Fibroblast of skin of left quadriceps (primary cell): Measurements from ENCODE around the gene ERGIC2.
"Not testable (repeated sequence)": the region's sequence is repeated elsewhere in the genome, so short reads cannot be mapped to it uniquely, and the experiment has no call there.

Experiments used
- DNase-seq, 2 experiments: peaks; one replicate each; pipeline ENCODE4 v3.0.0-alpha.2; 2013; ENCODE audit warnings: low read depth in 2 of 2

The ERGIC2 gene, protein sequence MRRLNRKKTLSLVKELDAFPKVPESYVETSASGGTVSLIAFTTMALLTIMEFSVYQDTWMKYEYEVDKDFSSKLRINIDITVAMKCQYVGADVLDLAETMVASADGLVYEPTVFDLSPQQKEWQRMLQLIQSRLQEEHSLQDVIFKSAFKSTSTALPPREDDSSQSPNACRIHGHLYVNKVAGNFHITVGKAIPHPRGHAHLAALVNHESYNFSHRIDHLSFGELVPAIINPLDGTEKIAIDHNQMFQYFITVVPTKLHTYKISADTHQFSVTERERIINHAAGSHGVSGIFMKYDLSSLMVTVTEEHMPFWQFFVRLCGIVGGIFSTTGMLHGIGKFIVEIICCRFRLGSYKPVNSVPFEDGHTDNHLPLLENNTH

DNA sequence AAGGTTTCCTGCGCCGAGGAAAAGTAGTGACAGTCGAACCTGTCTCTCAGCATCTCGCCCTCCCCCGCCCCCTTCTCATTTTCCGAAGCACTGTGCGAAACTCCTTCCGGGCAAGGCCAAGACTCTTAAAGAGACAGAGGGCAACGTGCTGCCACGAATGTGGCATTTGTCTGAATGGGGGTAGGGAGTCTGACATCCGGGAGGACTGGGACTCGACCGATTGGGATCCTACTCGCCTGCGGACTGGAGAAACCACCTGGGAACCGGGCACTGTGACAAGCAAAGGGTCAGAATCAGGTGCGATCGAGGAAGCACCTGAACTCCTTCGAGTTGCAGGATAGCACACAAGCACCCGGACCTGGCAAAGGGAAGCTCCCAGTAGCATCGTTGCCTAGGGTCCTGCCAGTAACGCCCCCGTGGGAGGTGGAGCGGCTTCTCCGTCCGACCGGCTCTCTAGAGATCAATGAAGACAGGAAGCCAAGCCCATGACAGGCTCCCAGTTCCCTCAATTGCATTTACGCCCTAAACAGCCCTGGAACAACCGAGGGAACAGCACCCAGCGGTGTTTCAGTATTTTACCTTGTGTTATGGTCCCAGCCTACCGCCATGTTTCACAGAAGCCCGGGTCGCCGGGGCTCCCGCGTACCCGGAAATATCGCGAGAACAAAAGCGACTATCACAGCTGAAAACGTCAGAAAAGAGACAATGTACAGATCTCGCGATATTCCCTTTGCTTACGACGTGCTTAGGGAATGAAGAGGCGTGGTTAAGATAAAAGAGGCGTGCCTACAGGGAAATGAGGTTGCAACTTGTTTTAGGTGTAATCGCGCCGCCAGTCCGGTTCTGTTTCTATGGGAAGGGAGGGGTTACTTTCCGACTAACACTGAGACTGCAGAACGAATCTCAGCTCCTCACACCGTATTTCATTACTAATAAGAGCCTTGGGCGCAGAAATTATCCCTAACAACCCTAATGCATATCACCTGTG is at the start of gene ERGIC2:
ERGIC2 (minus strand) TSS at position 637 of the 988 bp plus-strand sequence. CDS start 9,539 bp downstream, outside the sequence.
- DNase-seq: peak; percentile 98

DNA sequence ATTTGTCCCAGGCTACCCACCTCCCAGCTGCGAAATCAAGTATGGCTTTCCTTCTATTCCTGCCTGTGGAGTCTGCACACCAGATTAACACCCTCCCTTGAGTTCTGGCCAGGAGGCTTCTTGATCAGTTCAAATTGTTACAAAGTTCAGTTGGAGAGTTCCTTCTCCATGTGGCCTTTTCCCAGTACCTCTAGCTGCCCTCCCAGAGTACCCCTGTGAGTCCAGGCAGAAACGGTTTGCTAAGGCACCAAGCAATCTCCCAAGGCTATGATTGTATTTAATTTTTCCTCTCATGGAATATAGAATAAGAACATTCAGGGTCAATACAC is 49.7 kb upstream of the ERGIC2 start:
- no peak for DNase-seq

DNA sequence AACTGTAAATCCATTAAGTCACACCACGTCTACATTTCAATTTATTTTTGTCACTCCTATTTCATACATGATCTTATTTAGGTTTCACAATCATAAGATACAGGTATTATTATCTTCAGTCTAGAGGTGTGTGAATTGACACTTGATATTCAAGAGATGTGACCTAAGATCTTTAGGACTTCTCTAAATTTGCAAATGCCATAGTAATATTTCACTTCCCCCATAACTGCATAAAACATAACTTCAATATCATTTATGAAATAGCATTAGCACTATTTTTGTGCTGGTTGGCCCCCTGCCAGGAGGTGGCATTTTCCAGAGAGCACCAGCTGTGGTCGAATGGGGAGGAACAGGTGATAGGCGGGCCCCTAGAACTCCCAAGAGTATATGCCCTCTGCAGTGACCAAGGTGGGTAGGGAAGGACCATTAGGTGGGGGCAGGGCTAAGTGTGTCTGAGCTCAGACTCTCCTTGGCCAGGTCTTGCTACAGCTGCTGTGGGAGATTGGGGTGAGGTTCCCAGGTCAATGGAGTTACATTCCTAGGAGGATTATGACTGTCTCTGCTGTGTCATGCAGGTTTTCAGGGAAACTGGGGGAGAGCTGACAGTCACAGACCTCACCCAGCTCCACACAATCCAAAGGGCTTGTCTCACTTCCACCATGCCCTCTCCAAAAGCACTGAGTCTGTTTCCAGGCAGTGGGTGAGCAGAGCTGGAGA is 49.2 kb upstream of the ERGIC2 start:
- no peak for DNase-seq

DNA sequence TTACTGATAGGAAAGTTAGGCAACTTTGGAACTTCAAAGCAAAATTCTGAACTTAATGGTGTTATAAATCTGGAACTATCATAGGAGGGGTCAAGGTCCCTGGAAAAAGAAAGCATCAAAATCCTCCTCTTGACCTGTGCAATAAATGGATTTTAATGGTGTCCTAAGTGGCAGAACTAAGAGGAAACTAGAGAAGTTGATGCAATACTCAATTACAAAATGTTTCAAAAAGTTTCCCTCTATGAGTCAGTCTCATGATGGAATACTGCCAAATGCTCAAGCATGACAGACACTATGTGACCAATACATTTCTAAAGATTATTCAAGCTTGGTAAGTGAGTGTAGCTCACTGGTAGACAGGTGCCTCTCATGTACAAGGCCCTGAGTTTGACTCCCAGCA is 47.7 kb upstream of the ERGIC2 start:
- peak; percentile 18 to 26 for DNase-seq

DNA sequence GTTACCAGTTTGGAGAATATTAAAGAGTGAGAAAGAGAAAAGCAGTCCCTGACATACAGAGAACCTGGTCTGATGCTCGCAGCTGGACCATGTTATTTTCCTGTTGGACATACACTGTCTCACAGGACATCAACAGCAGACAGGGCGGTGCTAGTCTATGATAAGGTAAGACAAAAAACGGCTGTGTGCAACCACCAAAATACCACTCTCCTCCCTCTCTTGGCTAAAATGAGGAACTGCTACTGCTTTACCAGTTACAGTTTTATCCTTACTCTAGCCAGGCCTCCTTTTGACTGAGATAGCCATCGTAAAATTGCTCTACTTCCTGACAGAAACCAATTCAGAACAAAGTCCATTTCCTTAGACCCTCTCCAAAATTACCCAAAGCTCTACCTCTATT is 47.0 kb upstream of the ERGIC2 start:
- DNase-seq: no peak

DNA sequence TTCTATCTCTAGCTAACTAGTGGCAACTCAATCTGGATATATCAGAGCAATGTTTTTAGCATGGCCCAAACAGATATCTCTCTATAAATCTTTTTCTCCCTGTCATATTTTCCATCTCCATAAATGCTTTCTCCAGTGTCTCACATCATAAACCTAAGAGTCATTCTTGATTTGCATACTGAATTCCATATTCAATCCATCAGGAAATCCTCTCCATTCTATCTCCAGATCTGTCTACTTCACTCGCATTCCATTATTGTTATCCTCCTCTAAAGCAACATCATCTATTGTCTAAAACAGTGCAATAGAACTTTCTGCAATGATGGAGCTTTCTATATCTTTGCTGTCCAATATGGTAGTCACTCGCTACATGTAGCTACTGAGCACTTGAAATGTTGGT is 45.5 kb upstream of the ERGIC2 start:
- DNase-seq: no peak

DNA sequence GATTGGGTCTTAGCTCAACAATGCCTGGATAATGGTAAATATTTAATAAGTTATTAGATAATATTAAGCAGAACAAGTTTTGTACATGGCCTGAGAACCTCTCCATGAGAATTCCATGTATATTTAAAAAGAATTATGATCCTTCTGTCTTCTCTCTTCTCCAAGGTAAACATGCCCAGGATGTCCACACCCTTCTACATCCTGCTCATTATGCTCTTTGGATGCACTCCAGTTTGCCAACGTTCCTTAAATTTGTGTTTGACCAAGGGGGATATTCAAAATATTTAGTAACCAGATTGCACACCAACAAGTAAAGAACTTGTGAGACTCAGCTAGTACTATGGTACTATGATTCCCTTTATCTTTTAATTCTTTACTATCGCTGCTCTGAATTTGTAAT is 44.8 kb upstream of the ERGIC2 start:
- DNase-seq: no peak

DNA sequence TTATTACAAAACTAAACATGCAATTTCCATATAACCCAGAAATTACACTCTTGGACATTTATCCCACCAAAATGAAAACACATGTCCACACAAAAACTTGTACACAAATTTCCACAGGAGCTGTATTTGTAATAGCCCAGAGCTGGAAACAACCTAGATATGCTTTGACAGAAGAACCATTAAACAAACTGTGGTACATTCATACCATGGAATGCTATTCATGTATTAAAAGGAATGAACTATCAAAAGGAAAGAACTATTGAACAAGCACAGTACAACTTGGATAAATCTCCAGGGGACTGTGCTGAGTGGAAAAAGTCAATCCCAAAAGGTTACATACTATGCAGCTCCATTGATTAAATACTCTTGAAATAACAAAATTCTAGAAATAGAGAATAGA is 35.8 kb upstream of the ERGIC2 start:
- no peak for DNase-seq

DNA sequence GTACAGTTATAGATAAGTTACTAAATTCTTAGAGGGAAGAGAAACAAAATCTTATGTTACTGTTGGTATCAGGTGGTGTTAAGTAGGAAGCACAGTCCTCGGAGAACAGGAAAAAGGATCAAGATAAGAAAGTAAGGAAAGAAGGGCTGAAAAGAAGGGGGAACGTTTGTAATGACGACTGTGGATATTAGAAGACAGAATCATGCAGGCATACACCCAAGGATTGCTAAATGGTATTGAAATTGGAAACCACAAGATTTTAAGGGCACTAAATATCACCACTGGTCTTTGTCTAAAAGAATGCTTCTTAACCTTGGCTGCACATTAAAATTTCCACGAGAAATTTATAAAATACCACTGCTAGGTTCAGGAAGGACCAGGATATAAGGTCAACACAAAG is 34.1 kb upstream of the ERGIC2 start:
- DNase-seq: no peak

DNA sequence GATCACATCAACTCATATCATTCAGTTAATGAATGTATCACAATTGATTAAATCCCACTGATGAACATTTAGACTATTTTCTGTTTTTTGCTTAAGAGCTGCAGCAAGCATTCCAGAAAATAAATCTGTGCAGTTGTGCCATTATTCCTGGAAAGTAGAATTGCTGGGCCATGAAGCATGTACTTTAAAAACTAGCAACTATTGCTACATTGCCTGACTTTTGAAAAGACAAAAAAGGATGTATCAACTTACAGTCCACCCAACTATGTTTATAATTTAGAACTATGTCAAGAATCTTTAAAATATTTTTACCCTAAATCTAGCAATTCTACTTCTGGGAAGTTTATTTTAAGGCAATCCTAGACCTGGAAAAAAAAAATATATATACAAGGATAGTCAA is 33.4 kb upstream of the ERGIC2 start:
- no peak for DNase-seq

DNA sequence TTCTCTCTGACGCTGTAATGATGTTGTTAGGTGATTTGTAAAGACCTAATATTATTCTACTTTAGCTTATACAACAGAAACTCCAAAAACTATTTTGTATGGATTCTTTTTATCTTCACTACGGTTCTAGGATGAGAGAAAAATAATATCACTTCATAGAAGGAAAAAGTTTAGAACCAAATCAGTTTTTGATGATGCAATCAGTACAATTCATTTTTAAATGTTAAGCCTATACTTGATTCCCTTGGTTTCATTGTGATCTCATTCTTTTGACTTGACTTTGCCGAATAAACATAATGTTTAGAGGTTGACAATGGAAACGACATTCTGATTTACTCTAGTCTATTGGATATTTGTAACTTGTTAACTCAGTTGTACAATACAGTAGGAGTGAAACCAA is 24.6 kb upstream of the ERGIC2 start:
- DNase-seq: no peak

DNA sequence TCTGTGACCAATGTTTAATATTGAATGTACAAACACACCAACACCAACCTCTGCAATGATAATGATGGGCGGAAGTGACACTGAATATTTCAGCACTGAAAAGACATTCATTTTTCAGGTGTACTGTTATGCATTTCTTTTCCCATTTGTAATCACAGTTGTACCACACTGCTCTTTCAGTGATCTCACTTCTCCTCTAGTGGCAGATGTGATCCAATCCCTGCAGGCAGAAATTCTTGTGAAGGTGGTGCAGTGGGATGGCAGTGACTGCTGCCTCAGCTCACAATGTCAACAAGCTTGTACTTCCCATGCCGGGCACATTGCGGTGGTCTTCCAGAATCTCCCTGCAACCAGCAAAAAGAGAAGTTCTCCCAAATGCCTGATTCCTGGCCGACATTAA is 23.0 kb upstream of the ERGIC2 start:
- DNase-seq: no peak

DNA sequence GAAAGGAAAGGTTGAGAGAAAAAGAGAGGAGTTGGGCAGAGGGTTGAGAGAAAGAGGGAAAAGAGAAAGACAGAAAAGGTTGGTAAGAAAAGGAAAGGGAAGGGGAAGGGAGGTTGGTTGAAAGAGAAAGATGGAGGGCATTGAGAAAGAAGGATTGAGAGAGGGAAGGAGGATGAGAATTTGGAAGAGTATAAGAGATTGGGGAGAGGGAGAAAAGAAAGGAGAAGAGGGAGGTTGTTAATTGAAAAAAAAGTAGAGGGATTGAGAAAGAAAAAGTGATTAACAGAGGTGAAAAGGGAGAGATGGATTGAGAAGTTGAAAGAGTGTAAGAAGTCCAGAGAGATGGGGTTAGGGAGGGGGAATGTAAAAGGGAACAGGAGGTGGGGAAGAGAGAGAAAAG is 21.5 kb upstream of the ERGIC2 start:
- DNase-seq: no peak

DNA sequence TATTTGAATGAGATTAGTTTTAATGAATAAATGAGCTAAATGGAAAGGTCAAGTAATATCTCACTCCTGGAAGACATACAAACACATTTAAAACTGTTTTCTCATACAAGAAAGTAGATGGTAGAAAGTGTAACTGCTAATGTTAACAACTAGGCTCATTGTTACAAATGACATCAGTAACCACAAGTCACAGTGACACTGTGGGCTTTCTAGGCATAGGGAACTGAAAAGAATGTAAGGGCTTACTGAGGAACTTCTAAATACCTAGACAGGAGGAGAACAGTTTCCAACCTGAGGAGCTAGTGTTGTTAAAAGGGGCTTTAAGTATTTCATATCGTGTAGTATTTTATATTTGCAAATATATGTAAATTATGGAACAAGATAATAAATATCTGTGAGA is 17.5 kb upstream of the ERGIC2 start:
- no peak for DNase-seq

DNA sequence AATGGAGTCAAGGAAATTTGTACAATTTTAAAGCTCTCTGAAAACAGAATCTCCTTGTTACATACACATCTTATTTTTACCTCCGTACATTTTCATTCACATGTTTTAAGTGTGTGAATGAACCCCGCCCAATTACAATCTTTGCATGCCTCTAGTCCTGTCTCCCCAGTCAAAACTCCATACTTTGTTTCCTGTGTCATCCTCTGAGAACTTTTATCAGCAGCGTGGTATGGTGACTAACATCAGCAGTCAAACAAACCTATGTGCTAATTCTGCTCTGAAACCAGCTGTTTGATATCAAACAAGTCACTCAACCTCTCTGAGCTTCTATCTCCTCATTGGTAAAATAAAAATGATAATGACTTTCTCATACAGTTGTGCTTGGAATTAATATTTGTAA is 15.8 kb upstream of the ERGIC2 start:
- no peak for DNase-seq

DNA sequence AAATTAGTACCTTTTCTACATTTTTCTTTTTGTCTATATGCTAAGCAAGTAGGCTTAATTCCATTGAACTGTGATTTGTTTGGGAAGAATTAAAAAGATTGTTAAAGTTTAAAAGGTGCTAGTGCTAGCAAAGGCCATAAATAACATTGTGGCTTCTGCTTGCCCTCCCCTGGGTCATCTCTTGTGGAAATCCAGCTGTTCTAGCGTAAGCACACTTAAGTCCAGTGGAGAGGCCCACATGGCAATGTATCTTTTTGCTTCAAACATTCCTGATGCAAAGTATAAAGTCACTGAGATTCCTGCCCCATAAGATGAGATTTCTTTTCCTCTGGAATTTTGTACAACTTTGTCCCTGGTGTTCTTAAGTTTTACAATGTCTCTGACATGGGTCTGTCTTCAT is 14.4 kb upstream of the ERGIC2 start:
- no peak for DNase-seq

DNA sequence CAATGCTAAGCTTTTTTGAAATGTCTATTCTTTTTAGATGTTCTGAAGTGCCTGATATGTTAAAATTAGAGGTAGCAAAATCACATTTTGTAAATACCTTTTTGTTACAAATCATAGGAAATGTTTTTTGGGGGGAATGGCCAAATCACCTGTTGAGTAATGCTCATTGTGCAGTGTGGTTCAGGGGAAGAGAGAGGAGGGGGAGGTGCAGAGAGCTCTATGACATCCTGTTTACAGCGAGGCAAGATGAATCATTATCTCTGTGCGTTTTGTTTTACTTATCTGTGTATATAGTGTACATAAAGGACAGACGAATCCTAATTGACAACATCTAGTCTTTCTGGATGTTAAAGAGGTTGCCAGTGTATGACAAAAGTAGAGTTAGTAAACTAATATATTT is 9.4 kb upstream of the ERGIC2 start:
- DNase-seq: not testable (repeated sequence)

DNA sequence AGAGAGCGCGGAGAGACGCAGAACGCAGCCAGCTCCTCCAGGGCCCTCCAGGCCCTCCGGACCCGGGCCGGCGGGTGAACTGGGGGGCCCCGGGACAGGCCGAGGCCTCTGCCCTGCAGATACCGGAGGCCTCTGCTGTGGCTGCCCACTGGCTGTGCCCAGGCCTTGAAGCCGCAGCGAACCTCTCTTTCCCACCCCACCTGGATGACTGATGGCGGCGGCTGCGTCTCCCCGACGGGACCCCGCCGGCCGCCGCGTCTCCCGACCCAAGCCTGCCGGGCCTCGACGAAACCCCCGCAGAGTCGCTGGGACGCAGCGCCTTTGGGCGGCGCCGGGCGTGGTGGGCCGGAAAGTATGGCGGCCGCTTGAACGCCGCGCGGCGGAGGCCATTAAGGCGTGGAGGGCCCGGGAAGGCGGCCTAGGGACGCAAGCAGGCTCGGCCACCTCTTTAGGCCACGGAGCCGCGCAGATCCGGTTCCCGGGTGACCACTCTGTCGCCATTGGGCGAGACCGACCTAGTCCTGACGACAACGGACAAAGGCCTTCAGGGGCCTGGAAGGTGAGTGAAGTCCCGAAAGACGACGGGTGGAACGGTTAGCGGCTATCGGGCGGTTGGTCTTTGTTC is 8.4 kb upstream of the ERGIC2 start:
- no peak for DNase-seq

DNA sequence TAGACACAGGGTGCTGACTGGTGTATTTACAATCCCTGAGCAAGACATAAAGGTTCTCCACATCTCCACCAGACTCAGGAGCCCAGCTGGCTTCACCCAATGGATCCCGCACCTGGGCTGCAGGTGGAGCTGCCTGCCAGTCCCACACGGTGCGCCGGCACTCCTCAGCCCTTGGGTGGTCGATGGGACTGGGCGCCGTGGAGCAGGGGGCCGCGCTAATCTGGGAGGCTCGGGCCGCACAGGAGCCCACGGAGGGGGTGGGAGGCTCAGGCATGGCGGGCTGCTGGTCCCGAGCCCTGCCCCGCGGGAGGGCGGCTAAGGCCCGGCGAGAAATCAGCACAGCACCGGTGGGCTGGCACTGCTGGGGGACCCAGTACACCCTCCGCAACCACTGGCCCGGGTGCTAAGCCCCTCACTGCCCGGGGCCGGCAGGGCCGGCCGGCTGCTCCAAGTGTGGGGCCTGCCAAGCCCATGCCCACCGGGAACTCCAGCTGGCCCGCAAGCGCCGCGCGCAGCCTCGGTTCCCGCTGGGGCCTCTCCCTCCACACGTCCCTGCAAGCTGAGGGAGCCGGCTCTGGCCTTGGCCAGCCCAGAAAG is 5.2 kb upstream of the ERGIC2 start:
- DNase-seq: not testable (repeated sequence)

DNA sequence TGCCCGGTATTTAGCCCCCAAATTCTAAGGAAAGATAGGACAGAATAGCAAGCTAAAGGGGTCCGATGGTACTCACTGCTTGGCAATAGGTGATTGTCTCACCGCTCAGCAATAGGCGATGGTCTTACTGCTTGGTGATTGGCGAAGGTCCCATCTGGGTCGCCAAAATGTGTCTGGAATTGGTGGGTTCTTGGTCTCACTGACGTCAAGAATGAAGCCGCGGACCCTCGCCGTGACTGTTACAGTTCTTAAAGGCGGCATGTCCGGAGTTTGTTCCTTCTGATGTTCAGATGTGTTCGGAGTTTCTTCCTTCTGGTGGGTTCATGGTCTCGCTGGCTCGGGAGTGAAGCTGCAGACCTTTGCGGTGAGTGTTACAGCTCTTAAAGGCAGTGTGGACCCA is 4.2 kb upstream of the ERGIC2 start:
- not testable (repeated sequence) for DNase-seq

DNA sequence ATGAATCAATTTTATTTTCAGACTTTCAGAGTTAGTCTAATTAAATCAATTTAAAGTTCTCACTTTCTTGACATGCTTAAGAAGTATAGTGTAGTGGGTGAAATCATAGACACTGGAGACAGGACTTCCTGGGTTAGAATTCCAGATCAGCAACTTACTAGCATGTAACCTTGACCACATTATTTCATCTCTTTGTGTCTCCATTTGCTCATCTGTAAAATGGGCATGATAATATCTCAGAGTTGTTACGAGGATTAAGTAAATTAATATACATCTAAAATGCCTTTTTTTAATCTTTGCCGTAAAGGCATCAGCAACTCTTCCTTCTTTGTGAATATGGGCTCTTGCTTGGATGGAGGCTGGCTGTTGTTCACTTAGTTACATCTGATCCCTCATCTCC is 1.3 kb upstream of the ERGIC2 start:
- no peak for DNase-seq
